ENCODE results near the gene CDH11.

The CDH11 gene

GRCh38 chr16:65021852-65022595 is 99.8 kb downstream of the CDH11 start:
- DNase-seq: no peak

- no peak for DNase-seq
These were observed 105.1 kb downstream of the CDH11 start for GRCh38 chr16:65016754-65017153.

DNA sequence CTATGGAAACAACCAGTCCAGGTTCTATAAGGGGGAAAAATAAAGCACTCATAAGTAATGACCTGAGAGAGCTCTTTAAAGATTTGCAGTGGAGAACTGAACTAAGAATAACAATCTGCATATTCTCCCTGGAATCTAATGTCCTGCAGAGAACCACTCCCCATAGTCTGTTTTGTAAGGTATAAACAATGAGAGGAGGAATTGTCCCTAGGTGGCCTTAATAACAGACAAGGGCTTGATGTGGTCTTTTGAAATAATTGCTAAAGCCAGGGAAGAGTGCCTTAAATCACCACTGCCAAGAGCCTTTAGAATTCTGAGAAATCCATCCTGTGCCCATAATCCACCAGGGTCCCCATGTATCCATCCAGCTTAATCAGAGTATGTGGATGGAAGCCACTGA is 106.3 kb downstream of the CDH11 start:
- DNase-seq: no peak

- DNase-seq: no peak
These were observed 109.5 kb downstream of the CDH11 start for GRCh38 chr16:65012357-65012756.

DNA sequence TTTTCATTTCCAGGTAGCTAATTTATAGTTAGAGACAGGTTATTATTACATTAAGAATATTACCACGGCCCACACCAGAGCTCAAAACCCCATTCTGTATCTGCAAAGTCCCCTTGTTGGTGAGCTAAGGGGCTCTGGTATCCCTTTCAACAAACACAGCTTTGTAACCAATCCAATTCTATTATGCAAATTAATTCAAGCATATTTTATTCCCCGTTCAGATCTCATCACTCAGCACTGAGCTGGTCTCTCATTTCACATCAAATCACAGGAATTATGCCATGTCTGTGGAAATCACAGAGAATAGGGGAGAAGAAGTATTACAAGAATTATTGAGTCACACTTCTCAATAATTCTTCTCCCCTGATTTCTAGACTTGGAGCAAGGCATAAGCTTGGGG is 111.7 kb downstream of the CDH11 start:
- no peak for DNase-seq

GRCh38 chr16:65005696-65006095 is 116.2 kb downstream of the CDH11 start:
- no peak for DNase-seq

- DNase-seq: no peak
These were observed 117.3 kb downstream of the CDH11 start for GRCh38 chr16:65004570-65004969.

GRCh38 chr16:65003621-65004020 is 118.2 kb downstream of the CDH11 start:
- DNase-seq: no peak

DNA sequence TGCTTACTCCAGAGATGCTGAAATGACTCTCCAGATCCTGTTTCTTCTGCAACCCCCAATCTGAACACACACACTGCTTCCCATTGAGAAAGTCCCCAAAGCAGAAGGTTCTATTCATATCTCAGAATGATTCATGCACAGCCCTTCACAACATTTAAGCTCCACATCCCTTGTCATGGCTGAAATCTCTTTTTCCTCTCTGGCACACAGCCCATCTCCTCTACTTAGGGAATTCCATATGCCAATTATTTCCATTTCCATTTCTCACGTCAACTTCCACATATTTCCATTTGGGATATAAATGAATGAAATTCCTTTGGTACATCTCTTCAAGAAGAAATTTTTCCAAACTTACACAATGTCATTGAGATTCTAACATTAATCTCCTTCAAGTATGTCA is 119.6 kb downstream of the CDH11 start:
- DNase-seq: peak; percentile 84

- no peak for DNase-seq
These were observed 121.2 kb downstream of the CDH11 start for GRCh38 chr16:65000654-65001053.

- no peak for DNase-seq
These were observed 124.1 kb downstream of the CDH11 start for GRCh38 chr16:64997751-64998150.

- no peak for DNase-seq
These were observed 124.7 kb downstream of the CDH11 start for GRCh38 chr16:64997121-64997520.

DNA sequence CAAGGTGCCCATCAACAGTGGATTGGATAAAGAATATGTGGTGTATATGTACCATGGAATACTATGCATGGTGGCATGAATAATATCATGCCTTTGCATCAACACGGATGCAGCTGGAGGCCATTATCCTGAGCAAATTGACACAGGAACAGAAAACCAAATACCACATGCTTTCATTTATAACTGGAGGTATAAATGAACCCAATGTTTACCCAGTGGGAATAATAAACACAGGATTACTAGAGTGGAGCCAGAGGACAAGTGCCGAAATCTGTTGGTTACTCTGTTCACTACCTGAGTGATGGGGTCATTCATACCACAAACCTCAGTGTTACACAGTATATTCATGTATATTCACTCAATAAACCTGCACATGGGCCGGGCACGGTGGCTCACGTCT is 125.2 kb downstream of the CDH11 start:
- no peak for DNase-seq

DNA sequence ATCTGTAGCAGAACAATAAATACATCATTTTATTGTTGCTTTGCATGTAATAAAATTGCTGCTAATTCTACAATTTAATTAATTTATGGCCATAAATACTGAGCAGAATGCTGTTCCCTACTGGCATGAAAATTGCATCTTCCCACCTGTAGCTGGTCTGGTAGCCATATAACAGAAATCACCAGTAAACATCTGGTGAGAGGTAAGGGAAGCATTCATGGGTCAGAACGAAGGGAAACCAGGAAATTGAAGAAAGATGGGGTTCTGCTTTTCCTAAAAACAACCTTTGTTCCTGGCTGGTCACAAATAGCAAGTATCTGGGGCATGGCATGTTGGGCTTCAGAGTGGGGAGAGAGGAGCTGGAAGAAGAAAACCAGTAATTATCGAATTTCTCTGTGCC is 128.4 kb downstream of the CDH11 start:
- DNase-seq: no peak

- no peak for DNase-seq
These were observed 130.9 kb downstream of the CDH11 start for GRCh38 chr16:64991001-64991400.

GRCh38 chr16:64990101-64990500 is 131.8 kb downstream of the CDH11 start:
- no peak for DNase-seq

- no peak for DNase-seq
These were observed 132.8 kb downstream of the CDH11 start for GRCh38 chr16:64989050-64989449.

GRCh38 chr16:64983963-64984362 is 137.9 kb downstream of the CDH11 start:
- no peak for DNase-seq

DNA sequence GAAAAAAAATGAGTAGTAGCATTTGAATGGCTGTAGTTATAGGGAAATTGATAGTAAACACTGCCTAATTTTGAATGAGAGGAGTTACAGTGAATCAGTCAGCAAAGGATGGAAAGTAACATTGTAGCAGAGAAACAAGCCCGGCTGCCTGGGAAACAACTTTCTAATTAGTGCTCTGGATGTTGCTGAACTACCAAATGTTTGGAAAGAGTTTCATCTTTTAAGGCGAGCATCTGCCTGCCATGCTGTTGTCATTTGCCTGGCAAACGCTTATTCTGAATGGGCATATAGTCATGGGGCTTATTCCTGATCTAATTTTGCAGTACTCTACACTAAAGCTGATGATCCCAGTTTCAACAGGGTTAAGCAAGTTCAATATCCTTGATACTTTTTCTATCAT is 138.6 kb downstream of the CDH11 start:
- DNase-seq: no peak

DNA sequence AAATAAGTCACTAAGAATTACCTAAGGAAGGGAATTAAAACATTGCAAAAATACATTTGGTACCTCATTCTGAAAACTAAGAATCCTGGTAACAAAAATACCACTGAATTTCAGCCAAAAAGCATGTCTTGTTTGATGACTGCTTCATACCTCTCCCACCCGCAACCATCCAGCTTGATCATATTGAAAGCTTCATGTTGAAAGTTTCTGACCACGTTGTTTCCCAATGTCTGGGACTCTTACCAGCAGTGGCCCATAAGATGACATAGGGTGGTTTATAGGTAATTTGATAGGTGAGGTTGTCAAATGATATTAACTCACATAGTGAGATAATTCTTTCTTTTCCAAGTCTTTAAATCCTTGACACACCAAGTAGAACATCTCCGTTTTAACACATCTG is 139.3 kb downstream of the CDH11 start:
- DNase-seq: no peak

DNA sequence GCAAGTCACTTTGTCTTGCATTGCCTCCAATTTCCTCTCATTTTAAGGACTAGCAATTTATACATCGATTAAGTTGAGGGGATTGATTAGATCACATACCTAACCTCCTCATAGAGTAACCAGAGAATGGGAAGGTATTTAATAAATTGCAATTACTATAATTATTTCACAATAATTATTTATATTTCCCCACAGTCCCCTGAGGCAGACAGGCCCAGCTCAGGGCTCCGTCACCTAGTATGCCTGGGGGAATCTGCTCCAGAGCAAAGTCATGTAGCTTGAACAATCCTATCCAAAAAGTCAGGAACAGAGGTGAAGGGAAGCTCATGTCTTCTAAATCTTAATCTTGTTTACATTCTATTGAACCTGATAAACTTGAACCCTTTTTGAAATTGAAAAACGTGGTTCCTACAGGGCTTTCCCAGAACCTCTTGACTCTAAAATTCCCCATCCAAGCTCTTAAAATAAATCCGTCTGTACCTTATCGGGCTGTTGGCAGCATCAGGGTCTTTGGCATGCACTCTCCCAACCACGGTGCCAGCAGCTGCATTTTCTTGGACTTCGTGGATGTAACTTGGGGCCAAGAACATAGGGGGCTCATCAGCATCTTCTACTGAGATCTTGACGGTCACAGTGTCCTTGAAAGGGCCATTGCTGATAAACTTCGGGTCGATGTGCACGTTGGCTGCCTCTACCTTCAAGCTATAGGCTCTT is 140.1 kb downstream of the CDH11 start:
- DNase-seq: no peak

GRCh38 chr16:64977206-64977920 is 144.5 kb downstream of the CDH11 start:
- no peak for DNase-seq

- no peak for DNase-seq
These were observed 146.0 kb downstream of the CDH11 start for GRCh38 chr16:64975821-64976220.

- no peak for DNase-seq
These were observed 147.5 kb downstream of the CDH11 start for GRCh38 chr16:64974381-64974780.
